Brain microvascular endothelial cell (primary cell): ENCODE data around the gene CCDC88B.

Experiments used
- DNase-seq: peaks from one replicate; pipeline ENCODE4 v3.0.0-alpha.2; 2020
- H3K27ac ChIP-seq: fragments of 250-450 bp; sonication (Bioruptor Pico); 2 replicates; pipeline ENCODE4 v1.5.1; 2020; ENCODE audit warnings: mild to moderate bottlenecking, moderate library complexity
- H3K27me3 ChIP-seq: fragments of 250-450 bp; sonication (Bioruptor Pico); replicated peaks from 2 replicates; pipeline ENCODE4 v1.5.1; 2020; ENCODE audit warnings: mild to moderate bottlenecking
- H3K36me3 ChIP-seq: fragments of 250-450 bp; sonication (Bioruptor Pico); replicated peaks from 2 replicates; pipeline ENCODE4 v1.5.1; 2020; ENCODE audit warnings: mild to moderate bottlenecking
- H3K4me3 ChIP-seq: 2 replicates; pipeline ENCODE4 v1.5.1; 2011; ENCODE audit warnings: low read depth, mild to moderate bottlenecking, control low read depth, low read length, moderate library complexity
- CTCF ChIP-seq: IDR thresholded peaks from 2 replicates; pipeline ENCODE4 v1.5.1; 2011; ENCODE audit warnings: low read depth, mild to moderate bottlenecking, moderate library complexity, low read length, control low read depth, inconsistent platforms; ENCODE audit errors: missing control alignments
- in situ Hi-C: cut with HindIII; loops from 2 replicates; pipeline ENCODE4 v1.10.0; 2017; ENCODE audit warnings: low sequenced_read_pairs, low pct_ligation_motif_present

CCDC88B gene

GRCh38 chr11:64372021-64372420 lies 32.0 kb downstream of the CCDC88B start:
- Histone ChIP-seq H3K36me3 (peaks cover 32% of the 10 kb centered on the region), H3K4me3 (no peak overlapping the region), H3K27me3 (no peaks in the 10 kb centered on the region), H3K27ac (no peak overlapping the region)
- TF ChIP-seq CTCF = no peak
- DNase-seq = no peak
- in situ Hi-C loops = no loop called here

GRCh38 chr11:64372802-64373597 lies 33.0 kb downstream of the CCDC88B start:
- TF ChIP-seq CTCF = no peak
- Histone ChIP-seq H3K27me3 (no peaks in the 10 kb centered on the region), H3K27ac (no peak overlapping the region), H3K4me3 (no peak overlapping the region), H3K36me3 (peaks cover 22% of the 10 kb centered on the region)
- in situ Hi-C loops = no loop called here
- DNase-seq = no peak

GRCh38 chr11:64373598-64373974 lies 33.6 kb downstream of the CCDC88B start:
- Histone ChIP-seq H3K4me3 (no peak overlapping the region), H3K27me3 (no peaks in the 10 kb centered on the region), H3K36me3 (peaks cover 16% of the 10 kb centered on the region), H3K27ac (no peak overlapping the region)
- no peak for DNase-seq
- no peak for TF ChIP-seq CTCF
- in situ Hi-C loops = no loop called here

- H3K27ac ChIP-seq = no peak overlapping the region
- in situ Hi-C loops = no loop called here
- no peak overlapping the region for H3K4me3 ChIP-seq
- no peaks in the 10 kb centered on the region for H3K36me3 ChIP-seq
- no peak for DNase-seq
- H3K27me3 ChIP-seq = no peaks in the 10 kb centered on the region
- TF ChIP-seq CTCF = no peak
Observed at GRCh38 chr11:64376071-64376470, 36.1 kb downstream of the CCDC88B start.

- no peak overlapping the region for H3K4me3 ChIP-seq
- in situ Hi-C loops = no loop called here
- no peak for TF ChIP-seq CTCF
- no peaks in the 10 kb centered on the region for H3K36me3 ChIP-seq
- H3K27me3 ChIP-seq = no peaks in the 10 kb centered on the region
- no peak overlapping the region for H3K27ac ChIP-seq
- no peak for DNase-seq
Observed at GRCh38 chr11:64378335-64378880, 38.4 kb downstream of the CCDC88B start.

- DNase-seq = no peak
- H3K36me3 ChIP-seq = no peaks in the 10 kb centered on the region
- no peak overlapping the region for H3K27ac ChIP-seq
- TF ChIP-seq CTCF = no peak
- no peak overlapping the region for H3K4me3 ChIP-seq
- in situ Hi-C loops = no loop called here
- H3K27me3 ChIP-seq = no peaks in the 10 kb centered on the region
Observed at GRCh38 chr11:64379160-64379559, 39.2 kb downstream of the CCDC88B start.
